Spleen (tissue), 11 donors: ENCODE results near the gene TSPYL6. TPM values are rescaled to one million over a fixed set of nuclear protein-coding genes. Genes with fewer than 3 reads are reported as not detected.

Source experiments
- DNase-seq: peaks from one replicate; pipeline ENCODE4 v3.0.0-alpha.2; 2020
- H3K27ac ChIP-seq, 8 donors: fragments of 200-600 bp; sonication (generic) in 7 of 8; 1 replicate in 4 of 8; 2 replicates in 4 of 8; pipeline versions ENCODE4 v1.5.0 to v1.8.0; 2016 to 2021; ENCODE audit warnings: inconsistent platforms in 4 of 8, mild to moderate bottlenecking in 4 of 8, moderate library complexity in 1 of 8
- H3K27me3 ChIP-seq, 7 donors: fragments of 200-600 bp; sonication (generic) in 6 of 7; replicated peaks in 1 of 7; 1 replicate in 4 of 7; 2 replicates in 3 of 7; pipeline versions ENCODE4 v1.5.0 to v1.8.0; 2016 to 2021; ENCODE audit warnings: inconsistent platforms in 3 of 7, mild to moderate bottlenecking in 1 of 7
- H3K36me3 ChIP-seq, 6 donors: fragments of 200-600 bp; sonication (generic) in 5 of 6; 1 replicate in 4 of 6; 2 replicates in 2 of 6; pipeline versions ENCODE4 v1.5.0 to v1.8.0; 2016 to 2021; ENCODE audit warnings: inconsistent platforms in 2 of 6
- H3K4me1 ChIP-seq, 6 donors: fragments of 200-600 bp; sonication (generic) in 5 of 6; 1 replicate in 3 of 6; 2 replicates in 3 of 6; pipeline versions ENCODE4 v1.5.0 to v1.8.0; 2016 to 2021; ENCODE audit warnings: inconsistent platforms in 3 of 6
- H3K4me3 ChIP-seq, 8 donors: fragments of 200-600 bp; sonication (generic) in 7 of 8; 1 replicate in 4 of 8; 2 replicates in 4 of 8; pipeline versions ENCODE4 v1.5.0 to v1.8.0; 2016 to 2021; ENCODE audit warnings: inconsistent platforms in 4 of 8, mild to moderate bottlenecking in 4 of 8, moderate library complexity in 2 of 8
- H3K9me3 ChIP-seq, 8 donors: fragments of 200-600 bp; sonication (generic) in 7 of 8; 1 replicate in 4 of 8; 2 replicates in 4 of 8; pipeline versions ENCODE4 v1.5.0 to v1.8.0; 2016 to 2021; ENCODE audit warnings: inconsistent platforms in 4 of 8
- CTCF ChIP-seq, 11 experiments: fragments of 200-600 bp in 7 of 11; fragments of 450-650 bp in 4 of 11; sonication (generic) in 4 of 11; IDR thresholded peaks in 8 of 11; conservative IDR thresholded peaks in 3 of 11; 1 replicate in 7 of 11; 2 replicates in 4 of 11; pipeline versions ENCODE4 v1.4.0 to v1.8.0; 2016 to 2021; ENCODE audit warnings: antibody characterized with exemption in 11 of 11, inconsistent platforms in 4 of 11, mild to moderate bottlenecking in 1 of 11
- POLR2A ChIP-seq, 3 donors: fragments of 450-650 bp; IDR thresholded peaks; one replicate each; pipeline ENCODE4 v1.5.1; 2017; ENCODE audit warnings: antibody characterized with exemption in 3 of 3, mild to moderate bottlenecking in 1 of 3
- POLR2AphosphoS5 ChIP-seq, 3 donors: sonication (generic); formaldehyde crosslinking; IDR thresholded peaks; one replicate each; pipeline ENCODE4 v1.5.1; 2017; ENCODE audit warnings: antibody characterized with exemption in 3 of 3
- whole genome bisulfite sequencing, 5 donors: extraction: QIAGEN DNeasy Blood & Tissue Kit in 3 of 5; methylation state at CpG; one replicate each; pipeline versions ENCODE4 v1.1.5 to v1.1.7; 2013 to 2018; 5-methylcytosine and 5-hydroxymethylcytosine counted together
- intact Hi-C: fragments of 100-400 bp; cut with DNase I; formaldehyde crosslinking; loops from one replicate; pipeline ENCODE4 v1.15.0; 2023; ENCODE audit warnings: low total_unique reads
- polyA plus RNA-seq, 3 donors: library from polyadenylated mRNA; stranded (reverse); fragments of 200-250 nt; gene quantifications; one replicate each; pipeline ENCODE4 v1.2.1, GENCODE V29; 2013
- total RNA-seq, 7 donors: library from RNA; depleted of rRNA in 3 of 7; stranded (reverse); fragments of >200 nt in 3 of 7; fragmentation: NEBNext Ultra II Directional in 4 of 7; extraction: Animal tissue kit (Norgen Biotek cat#: 25700) in 4 of 7; gene quantifications; one replicate each; pipeline versions ENCODE4 v1.1.0 to v1.2.1, GENCODE V29; 2016 to 2021
- donor health status: healthy with polysubstance abuse.
- donor health status: DM: no; HTN: no; CAD: no; lungs with moderate emphysema.
- donor health status: DM: no; HTN: no; CAD: no.
- donor health status: Bipolar disorder and iron deficiency.
- donor health status: healthy.
- donor health status: DM: no; HTN: no; CAD: no.
- donor health status: DM: yes; HTN: yes; CAD: no.

Gene TSPYL6
- total and polyA plus RNA-seq, 10 donors, result 0.14 to 0.33 TPM; not detected in 8

GRCh38 chr2:54279385-54279784 lies 23.4 kb upstream of the TSPYL6 start:
- 69 to 93% (median 89%) methylated on average over 2 of the region's 2 CpGs for WGBS, 5 donors
- Histone ChIP-seq H3K9me3 (no peaks in the 10 kb centered on the region), H3K27ac (no peak overlapping the region), H3K4me1 (no peaks in the 10 kb centered on the region), H3K27me3 (no peaks in the 10 kb centered on the region), H3K4me3 (no peak overlapping the region), H3K36me3 (no peaks in the 10 kb centered on the region)
- intact Hi-C loops, result no loop called here
- no peak for DNase-seq
- TF ChIP-seq CTCF (IDR thresholded peaks at IDR 0.05 in 8 of 11, conservative IDR thresholded peaks at IDR 0.05 in 3 of 11) (peak in 1 of 11 experiments; percentile 13), POLR2A (IDR thresholded peaks at IDR 0.05) (no peak), POLR2AphosphoS5 (IDR thresholded peaks at IDR 0.05) (no peak)

GRCh38 chr2:54275541-54275940 lies 19.5 kb upstream of the TSPYL6 start:
- 71 to 95% (median 80%) methylated on average over 2 of the region's 2 CpGs for WGBS, 5 donors
- peaks cover 0 to 13% (median 1%) of the 10 kb centered on the region in 6 donors for H3K4me1 ChIP-seq
- peaks cover 0 to 9% (median 0%) of the 10 kb centered on the region in 6 donors for H3K36me3 ChIP-seq
- no peak overlapping the region for H3K27ac ChIP-seq
- no peaks in the 10 kb centered on the region for H3K9me3 ChIP-seq
- TF ChIP-seq POLR2AphosphoS5 (IDR thresholded peaks at IDR 0.05), result no peak
- TF ChIP-seq POLR2A (IDR thresholded peaks at IDR 0.05), result no peak
- TF ChIP-seq CTCF (IDR thresholded peaks at IDR 0.05 in 8 of 11, conservative IDR thresholded peaks at IDR 0.05 in 3 of 11), result no peak
- no peaks in the 10 kb centered on the region for H3K27me3 ChIP-seq
- DNase-seq, result no peak
- no peak overlapping the region for H3K4me3 ChIP-seq
- intact Hi-C loops, result no loop called here

DNA sequence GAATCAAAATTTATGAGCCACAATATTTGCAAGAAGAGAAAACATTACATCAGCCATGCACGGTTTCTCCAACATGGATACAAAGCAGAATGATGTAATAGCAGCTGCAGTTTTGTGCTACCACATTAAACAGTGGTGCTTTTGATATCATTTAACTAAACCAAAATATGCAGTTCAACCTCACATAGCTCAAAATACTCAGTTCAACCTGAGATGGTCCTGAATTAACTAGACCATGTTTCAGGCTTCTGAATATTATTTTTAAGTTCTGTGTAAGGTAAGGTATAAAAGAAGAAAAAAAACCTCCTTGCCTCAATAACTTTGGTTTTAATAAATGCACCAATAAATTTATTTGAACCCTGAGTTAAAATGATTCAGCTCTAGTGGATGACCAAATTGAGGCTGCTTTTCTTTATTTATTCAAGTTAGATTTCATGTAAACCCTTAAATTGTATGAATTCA lies 18.8 kb upstream of the TSPYL6 start:
- DNase-seq, result no peak
- Histone ChIP-seq H3K4me3 (no peak overlapping the region), H3K27ac (no peak overlapping the region), H3K4me1 (peaks cover 0 to 13% (median 1%) of the 10 kb centered on the region in 6 donors), H3K9me3 (no peaks in the 10 kb centered on the region), H3K27me3 (no peaks in the 10 kb centered on the region), H3K36me3 (peaks cover 0 to 9% (median 0%) of the 10 kb centered on the region in 6 donors)
- intact Hi-C loops, result no loop called here
- WGBS, 5 donors, result 57 to 87% (median 77%) methylated on average over 1 of the region's 1 CpG
- TF ChIP-seq CTCF (IDR thresholded peaks at IDR 0.05 in 8 of 11, conservative IDR thresholded peaks at IDR 0.05 in 3 of 11), result no peak
- TF ChIP-seq POLR2A (IDR thresholded peaks at IDR 0.05), result no peak
- TF ChIP-seq POLR2AphosphoS5 (IDR thresholded peaks at IDR 0.05), result no peak

GRCh38 chr2:54271843-54272627 lies 16.0 kb upstream of the TSPYL6 start:
- Histone ChIP-seq H3K36me3 (peaks cover 0 to 9% (median 0%) of the 10 kb centered on the region in 6 donors), H3K27me3 (no peaks in the 10 kb centered on the region), H3K4me3 (no peak overlapping the region), H3K4me1 (peaks cover 0 to 13% (median 1%) of the 10 kb centered on the region in 6 donors), H3K9me3 (no peaks in the 10 kb centered on the region), H3K27ac (peak overlapping the region in 3 of 8 donors; percentile 19 to 48 (median 36))
- WGBS, 5 donors, result 74 to 80% (median 76%) methylated on average over 6 of the region's 6 CpGs
- no peak for TF ChIP-seq POLR2AphosphoS5 (IDR thresholded peaks at IDR 0.05)
- TF ChIP-seq CTCF (IDR thresholded peaks at IDR 0.05 in 8 of 11, conservative IDR thresholded peaks at IDR 0.05 in 3 of 11), result no peak
- no peak for TF ChIP-seq POLR2A (IDR thresholded peaks at IDR 0.05)
- intact Hi-C loops, result no loop called here
- no peak for DNase-seq
